Peyer's patch (tissue), 4 donors: ENCODE measurements around the gene ARHGEF19. TPM values are rescaled to one million over a fixed set of nuclear protein-coding genes. Genes with fewer than 3 reads are reported as not detected.
A peak's percentile ranks its signal among the peaks of the same experiment; 100 is the strongest.

Source experiments
- DNase-seq, 3 donors: peaks; one replicate each; pipeline ENCODE4 v3.0.0-alpha.2; 2017 to 2019
- H3K27ac ChIP-seq, 4 donors: fragments of 200-600 bp; sonication (generic); one replicate each; pipeline ENCODE4 v1.5.1; 2016 to 2019
- H3K27me3 ChIP-seq, 2 donors: fragments of 200-600 bp; sonication (generic); one replicate each; pipeline ENCODE4 v1.5.1; 2019
- H3K36me3 ChIP-seq, 3 donors: fragments of 200-600 bp; sonication (generic); one replicate each; pipeline ENCODE4 v1.5.1; 2016 to 2019
- H3K4me1 ChIP-seq, 4 donors: fragments of 200-600 bp; sonication (generic); one replicate each; pipeline ENCODE4 v1.5.1; 2016 to 2019
- H3K4me3 ChIP-seq, 4 donors: fragments of 200-600 bp; sonication (generic); 1 replicate in 3 of 4; 2 replicates in 1 of 4; pipeline ENCODE4 v1.5.1; 2016 to 2019; ENCODE audit warnings: mild to moderate bottlenecking in 1 of 4
- H3K9me3 ChIP-seq, 4 donors: fragments of 200-600 bp; sonication (generic); one replicate each; pipeline ENCODE4 v1.5.1; 2016 to 2019; ENCODE audit warnings: mild to moderate bottlenecking in 1 of 4
- POLR2A ChIP-seq, 2 donors: fragments of 450-650 bp; IDR thresholded peaks; one replicate each; pipeline ENCODE4 v1.5.1; 2017; ENCODE audit warnings: antibody characterized with exemption in 2 of 2, mild to moderate bottlenecking in 2 of 2, moderate library complexity in 2 of 2
- total RNA-seq, 4 donors: library from RNA; depleted of rRNA; stranded (reverse); fragments of >200 nt; gene quantifications; one replicate each; pipeline ENCODE4 v1.1.0, GENCODE V29; 2016
- TF ChIP-seq, protein P1 (sequence below), 6 experiments: fragments of 450-650 bp in 4 of 6; fragments of 200-600 bp in 2 of 6; sonication (generic) in 1 of 6; IDR thresholded peaks; one replicate each; pipeline ENCODE4 v1.5.1; 2017 to 2019; ENCODE audit warnings: antibody characterized with exemption in 6 of 6, mild to moderate bottlenecking in 3 of 6, moderate library complexity in 1 of 6

Gene ARHGEF19
- total RNA-seq, 4 donors from 2014 or later = 6.0 to 16.5 (median 7.3) TPM

DNA sequence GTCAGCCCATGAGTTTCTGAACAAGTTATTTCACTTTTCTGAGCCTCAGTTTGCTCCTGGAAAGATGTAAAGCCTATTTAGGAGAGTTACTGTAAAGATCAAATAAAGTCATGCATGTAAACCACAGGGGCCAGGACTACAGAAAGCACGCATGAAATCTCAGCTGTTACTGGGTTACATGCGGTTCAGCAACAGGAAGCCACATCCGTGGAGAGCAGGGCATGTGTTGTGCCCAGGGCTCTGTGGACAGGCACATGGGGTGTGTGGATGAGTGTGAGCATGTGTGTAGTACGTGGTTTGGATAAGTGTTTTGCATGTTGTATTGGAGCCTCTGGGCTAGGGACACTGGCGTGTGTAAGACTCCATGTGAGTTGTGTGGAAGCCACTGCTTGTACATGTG, 54.4 kb downstream of the ARHGEF19 start:
- H3K4me1 ChIP-seq = peaks cover 0 to 31% (median 17%) of the 10 kb centered on the region in 4 donors
- no peaks in the 10 kb centered on the region for H3K27me3 ChIP-seq
- H3K36me3 ChIP-seq = no peaks in the 10 kb centered on the region
- H3K9me3 ChIP-seq = no peaks in the 10 kb centered on the region
- H3K27ac ChIP-seq = no peak overlapping the region
- no peak for DNase-seq
- no peak overlapping the region for H3K4me3 ChIP-seq
- TF ChIP-seq POLR2A (IDR thresholded peaks at IDR 0.05) = no peak
- TF ChIP-seq, protein P1, sequence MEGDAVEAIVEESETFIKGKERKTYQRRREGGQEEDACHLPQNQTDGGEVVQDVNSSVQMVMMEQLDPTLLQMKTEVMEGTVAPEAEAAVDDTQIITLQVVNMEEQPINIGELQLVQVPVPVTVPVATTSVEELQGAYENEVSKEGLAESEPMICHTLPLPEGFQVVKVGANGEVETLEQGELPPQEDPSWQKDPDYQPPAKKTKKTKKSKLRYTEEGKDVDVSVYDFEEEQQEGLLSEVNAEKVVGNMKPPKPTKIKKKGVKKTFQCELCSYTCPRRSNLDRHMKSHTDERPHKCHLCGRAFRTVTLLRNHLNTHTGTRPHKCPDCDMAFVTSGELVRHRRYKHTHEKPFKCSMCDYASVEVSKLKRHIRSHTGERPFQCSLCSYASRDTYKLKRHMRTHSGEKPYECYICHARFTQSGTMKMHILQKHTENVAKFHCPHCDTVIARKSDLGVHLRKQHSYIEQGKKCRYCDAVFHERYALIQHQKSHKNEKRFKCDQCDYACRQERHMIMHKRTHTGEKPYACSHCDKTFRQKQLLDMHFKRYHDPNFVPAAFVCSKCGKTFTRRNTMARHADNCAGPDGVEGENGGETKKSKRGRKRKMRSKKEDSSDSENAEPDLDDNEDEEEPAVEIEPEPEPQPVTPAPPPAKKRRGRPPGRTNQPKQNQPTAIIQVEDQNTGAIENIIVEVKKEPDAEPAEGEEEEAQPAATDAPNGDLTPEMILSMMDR (IDR thresholded peaks at IDR 0.05) = no peak

DNA sequence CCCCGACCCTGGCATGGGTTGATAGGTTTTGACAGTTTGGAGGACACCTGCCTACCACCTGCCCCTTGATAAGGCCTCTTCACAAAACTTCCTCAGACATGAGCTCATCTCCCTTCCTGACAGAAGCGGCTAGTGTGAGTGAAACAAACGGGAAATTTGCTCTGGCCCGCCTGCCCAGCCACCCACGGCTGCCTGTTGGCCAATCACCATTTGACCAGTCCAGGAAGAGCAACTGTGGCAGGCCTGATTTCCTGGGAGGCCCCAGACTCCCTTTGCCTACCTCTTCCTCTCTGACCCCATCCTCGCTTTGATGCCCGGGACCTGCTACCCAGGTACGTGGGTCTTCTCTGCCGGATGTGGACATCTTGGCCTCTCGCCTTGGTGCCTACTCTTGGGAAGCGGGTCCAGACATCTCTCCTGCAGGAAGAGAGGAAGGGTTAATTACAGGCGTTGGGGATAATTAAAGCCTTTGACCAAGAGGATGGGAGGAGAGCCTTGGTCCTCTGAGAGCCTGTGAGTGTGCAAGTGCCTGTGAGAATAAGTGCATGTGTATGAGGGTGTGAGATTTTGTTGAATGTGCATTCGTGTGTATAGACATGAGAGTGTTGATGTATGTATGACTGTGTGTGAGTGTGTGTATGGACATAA, 55.5 kb downstream of the ARHGEF19 start:
- peaks cover 0 to 29% (median 11%) of the 10 kb centered on the region in 4 donors for H3K4me1 ChIP-seq
- no peaks in the 10 kb centered on the region for H3K36me3 ChIP-seq
- H3K27ac ChIP-seq = peak overlapping the region; percentile 68 to 94 (median 88)
- H3K4me3 ChIP-seq = peak overlapping the region in 1 of 4 donors; percentile 75
- H3K27me3 ChIP-seq = no peaks in the 10 kb centered on the region
- no peak for TF ChIP-seq POLR2A (IDR thresholded peaks at IDR 0.05)
- TF ChIP-seq, protein P1 (IDR thresholded peaks at IDR 0.05) = no peak
- DNase-seq = no peak
- H3K9me3 ChIP-seq = no peaks in the 10 kb centered on the region

DNA sequence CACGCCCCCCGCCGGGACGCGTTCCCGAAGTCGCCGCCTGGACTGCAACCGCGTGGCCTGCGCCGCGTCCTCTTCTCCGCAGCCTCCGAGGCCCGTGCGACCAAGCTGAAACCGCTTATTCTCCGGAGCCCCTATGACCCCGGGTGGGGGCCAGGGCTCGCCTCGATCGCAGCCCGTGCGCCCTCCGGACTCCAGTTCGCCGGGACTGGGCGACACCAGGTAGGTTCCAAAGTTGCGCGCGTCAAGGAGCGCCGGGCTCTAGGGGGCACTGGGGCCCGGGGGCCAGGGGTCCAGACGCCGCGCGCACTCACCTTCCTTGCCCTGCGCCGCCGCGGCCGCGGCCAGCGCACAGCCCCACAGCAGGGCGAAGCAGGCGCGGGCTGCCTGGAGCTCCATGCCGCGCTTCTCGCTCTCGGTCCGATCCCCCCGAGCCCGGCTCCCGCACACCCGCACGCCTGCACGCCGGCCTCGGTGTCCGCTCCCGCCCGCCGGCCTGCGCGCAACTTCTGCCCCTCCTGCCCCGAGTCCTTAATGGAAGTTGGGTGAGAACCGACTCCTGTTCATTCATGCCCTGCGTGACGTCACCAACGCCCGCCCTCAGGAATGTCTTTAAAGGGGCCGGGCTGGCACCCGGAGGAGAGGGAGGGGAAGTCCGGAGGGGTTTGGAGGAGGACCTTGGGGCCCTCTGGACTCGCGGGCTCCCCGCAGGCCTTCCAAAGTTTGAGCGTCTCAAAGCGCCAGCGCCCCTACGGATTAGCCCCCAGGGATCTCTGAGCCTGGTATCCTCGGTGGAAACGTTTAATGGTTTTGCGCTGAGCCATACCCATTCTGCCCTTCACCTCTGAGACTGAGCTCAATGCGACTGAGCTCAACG, 56.7 kb downstream of the ARHGEF19 start, which contains the start of gene EPHA2:
EPHA2 (minus strand) TSS at position 533 of the 874 bp plus-strand sequence; CDS start at position 396, 137 bp downstream.
- Histone ChIP-seq H3K9me3 (no peaks in the 10 kb centered on the region), H3K27ac (peak within 1 kb of the TSS; percentile 68 to 94 (median 88)), H3K27me3 (no peaks in the 10 kb centered on the region), H3K4me3 (peak within 1 kb of the TSS; percentile 54 to 75 (median 59)), H3K4me1 (peaks cover 0 to 26% (median 11%) of the 10 kb centered on the region in 4 donors), H3K36me3 (peaks cover 0 to 4% (median 0%) of the 10 kb centered on the region in 3 donors)
- TF ChIP-seq POLR2A (IDR thresholded peaks at IDR 0.05) = peak; percentile 97 to 99
- TF ChIP-seq, protein P1 (IDR thresholded peaks at IDR 0.05) = no peak
- peak; percentile 62 to 94 (median 94) for DNase-seq

DNA sequence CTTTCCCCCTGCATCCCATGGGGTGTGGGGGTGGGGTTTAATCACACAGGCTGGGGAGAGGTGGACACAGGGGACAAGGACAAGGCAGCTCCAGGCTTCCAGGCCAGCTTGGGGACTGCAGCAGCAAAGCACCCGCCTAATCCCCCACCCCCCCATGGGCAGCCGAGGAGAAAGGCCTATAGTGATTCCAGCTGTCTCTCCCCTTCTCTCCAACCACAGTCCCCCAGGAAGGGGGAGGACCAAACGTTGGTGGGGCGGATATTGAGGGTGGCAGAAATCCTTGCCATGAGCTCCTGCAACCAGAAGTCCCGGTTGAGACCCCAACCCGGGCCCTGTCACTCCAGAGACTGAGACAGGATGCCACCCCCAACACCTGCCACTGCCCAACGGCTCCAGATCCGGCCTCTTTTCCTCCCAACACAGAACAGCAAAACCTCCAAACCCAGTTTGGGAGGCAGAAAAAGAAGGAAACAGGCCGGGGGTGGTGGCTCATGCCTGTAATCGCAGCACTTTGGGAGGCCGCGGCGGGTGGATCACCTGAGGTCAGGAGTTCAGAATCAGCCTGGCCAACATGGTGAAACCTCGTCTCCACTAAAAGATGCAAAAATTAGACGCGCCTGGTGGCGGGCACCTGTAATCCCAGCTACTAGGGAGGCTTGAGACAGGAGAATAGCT, 58.3 kb downstream of the ARHGEF19 start:
- no peak for DNase-seq
- peaks cover 0 to 26% (median 11%) of the 10 kb centered on the region in 4 donors for H3K4me1 ChIP-seq

More for the DNA sequence above, 58.3 kb downstream of the ARHGEF19 start:
- H3K27me3 ChIP-seq = no peaks in the 10 kb centered on the region
- TF ChIP-seq, protein P1 (IDR thresholded peaks at IDR 0.05) = no peak
- TF ChIP-seq POLR2A (IDR thresholded peaks at IDR 0.05) = no peak
- peak overlapping the region in 3 of 4 donors; percentile 55 to 75 (median 63) for H3K4me3 ChIP-seq
- H3K36me3 ChIP-seq = peaks cover 0 to 18% (median 0%) of the 10 kb centered on the region in 3 donors
- peak overlapping the region; percentile 68 to 94 (median 88) for H3K27ac ChIP-seq
- H3K9me3 ChIP-seq = no peaks in the 10 kb centered on the region
